Measurements from ENCODE around the gene HDAC9. TPM values are rescaled to one million over a fixed set of nuclear protein-coding genes. Genes with fewer than 3 reads are reported as not detected.

HDAC9 gene
- total and polyA plus RNA-seq, 2 donors (not counting 1 experiment from before 2014, with no cell fraction given), result 2.9 to 7.9 TPM

- Histone ChIP-seq H3K27me3 (ENCODE audit: control insufficient read depth, insufficient read depth, low read length) (no peaks in the 10 kb centered on the region), H2AFZ (ENCODE audit: low read length) (peak overlapping the region; percentile 4)
Observed at GRCh38 chr7:18896343-18896975, 400.9 kb downstream of the HDAC9 start.

DNA sequence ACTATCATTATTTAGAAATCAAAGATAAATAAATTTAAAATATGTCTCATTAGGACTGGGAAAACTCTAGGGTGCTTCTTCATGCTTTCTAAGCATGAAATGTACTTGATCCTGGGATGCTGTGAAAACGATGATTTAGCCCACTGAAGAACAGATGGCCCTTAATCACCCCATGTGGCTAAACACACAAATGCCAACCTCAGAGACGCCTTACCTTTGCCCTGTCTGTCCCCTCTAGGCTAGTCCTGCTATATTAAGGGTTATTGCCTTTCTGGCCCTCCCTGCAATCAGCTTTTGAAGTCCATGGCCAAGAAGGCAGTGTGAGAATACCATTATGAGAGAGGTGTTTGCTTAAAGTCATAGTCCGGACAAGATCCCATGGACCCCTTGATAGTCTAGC lies 404.7 kb downstream of the HDAC9 start:
- Histone ChIP-seq H3K4me3 (replicated peaks in 1 of 4; ENCODE audit: control extremely low read depth in 1 of 4, insufficient read depth in 1 of 4, low read depth in 3 of 4, low read length in 4 of 4) (no peak overlapping the region), H4K20me1 (ENCODE audit: control insufficient read depth, extremely low read depth, insufficient read depth, low read length) (no peaks in the 10 kb centered on the region), H3K27me3 (ENCODE audit: control insufficient read depth, insufficient read depth, low read length) (no peaks in the 10 kb centered on the region), H2AFZ (ENCODE audit: low read length) (no peak overlapping the region), H3K9ac (ENCODE audit: insufficient read depth, low read length) (no peak overlapping the region), H3K27ac (ENCODE audit: insufficient read depth, low read length) (no peak overlapping the region), H3K4me2 (ENCODE audit: extremely low read depth, insufficient read depth, low read length) (no peak overlapping the region), H3K9me3 (ENCODE audit: control insufficient read depth, insufficient read depth, low read depth, low read length) (no peaks in the 10 kb centered on the region), H3K79me2 (ENCODE audit: control insufficient read depth, insufficient read depth, low read length) (no peaks in the 10 kb centered on the region), H3K4me1 (ENCODE audit: control insufficient read depth, extremely low read depth, insufficient read depth, low read length) (no peaks in the 10 kb centered on the region), H3K36me3 (ENCODE audit: control insufficient read depth, insufficient read depth, low read length) (no peaks in the 10 kb centered on the region)
- DNase-seq (ENCODE audit: low read depth in 2 of 2), result no peak
- TF ChIP-seq, protein P1, sequence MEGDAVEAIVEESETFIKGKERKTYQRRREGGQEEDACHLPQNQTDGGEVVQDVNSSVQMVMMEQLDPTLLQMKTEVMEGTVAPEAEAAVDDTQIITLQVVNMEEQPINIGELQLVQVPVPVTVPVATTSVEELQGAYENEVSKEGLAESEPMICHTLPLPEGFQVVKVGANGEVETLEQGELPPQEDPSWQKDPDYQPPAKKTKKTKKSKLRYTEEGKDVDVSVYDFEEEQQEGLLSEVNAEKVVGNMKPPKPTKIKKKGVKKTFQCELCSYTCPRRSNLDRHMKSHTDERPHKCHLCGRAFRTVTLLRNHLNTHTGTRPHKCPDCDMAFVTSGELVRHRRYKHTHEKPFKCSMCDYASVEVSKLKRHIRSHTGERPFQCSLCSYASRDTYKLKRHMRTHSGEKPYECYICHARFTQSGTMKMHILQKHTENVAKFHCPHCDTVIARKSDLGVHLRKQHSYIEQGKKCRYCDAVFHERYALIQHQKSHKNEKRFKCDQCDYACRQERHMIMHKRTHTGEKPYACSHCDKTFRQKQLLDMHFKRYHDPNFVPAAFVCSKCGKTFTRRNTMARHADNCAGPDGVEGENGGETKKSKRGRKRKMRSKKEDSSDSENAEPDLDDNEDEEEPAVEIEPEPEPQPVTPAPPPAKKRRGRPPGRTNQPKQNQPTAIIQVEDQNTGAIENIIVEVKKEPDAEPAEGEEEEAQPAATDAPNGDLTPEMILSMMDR (conservative IDR thresholded peaks at IDR 0.05 in 1 of 2, IDR thresholded peaks at IDR 0.05 in 1 of 2; ENCODE audit: low read depth in 1 of 2, low read length in 2 of 2), result no peak
- no peak for TF ChIP-seq EZH2 (IDR thresholded peaks at IDR 0.05; ENCODE audit: low read length, missing control alignments)

More at GRCh38 chr7:18896343-18896975, 400.9 kb downstream of the HDAC9 start:
- no peaks in the 10 kb centered on the region for H4K20me1 ChIP-seq (ENCODE audit: control insufficient read depth, extremely low read depth, insufficient read depth, low read length)
- H3K4me3 ChIP-seq (replicated peaks in 1 of 4; ENCODE audit: control extremely low read depth in 1 of 4, insufficient read depth in 1 of 4, low read depth in 3 of 4, low read length in 4 of 4), result no peak overlapping the region
- no peak overlapping the region for H3K27ac ChIP-seq (ENCODE audit: insufficient read depth, low read length)
- TF ChIP-seq EZH2 (IDR thresholded peaks at IDR 0.05; ENCODE audit: low read length, missing control alignments), result no peak
- TF ChIP-seq, protein P1 (conservative IDR thresholded peaks at IDR 0.05 in 1 of 2, IDR thresholded peaks at IDR 0.05 in 1 of 2; ENCODE audit: low read depth in 1 of 2, low read length in 2 of 2), result no peak
- no peaks in the 10 kb centered on the region for H3K79me2 ChIP-seq (ENCODE audit: control insufficient read depth, insufficient read depth, low read length)
- H3K9me3 ChIP-seq (ENCODE audit: control insufficient read depth, insufficient read depth, low read depth, low read length), result no peaks in the 10 kb centered on the region
- DNase-seq (ENCODE audit: low read depth in 2 of 2), result peak in 1 of 2 donors; percentile 47
- no peak overlapping the region for H3K9ac ChIP-seq (ENCODE audit: insufficient read depth, low read length)
- no peaks in the 10 kb centered on the region for H3K36me3 ChIP-seq (ENCODE audit: control insufficient read depth, insufficient read depth, low read length)
- H3K4me1 ChIP-seq (ENCODE audit: control insufficient read depth, extremely low read depth, insufficient read depth, low read length), result peaks cover 4% of the 10 kb centered on the region
- H3K4me2 ChIP-seq (ENCODE audit: extremely low read depth, insufficient read depth, low read length), result no peak overlapping the region

- Histone ChIP-seq H2AFZ (ENCODE audit: low read length) (no peak overlapping the region), H3K27ac (ENCODE audit: insufficient read depth, low read length) (no peak overlapping the region), H3K9ac (ENCODE audit: insufficient read depth, low read length) (no peak overlapping the region)
Observed at GRCh38 chr7:18900803-18901202, 405.3 kb downstream of the HDAC9 start.

More at GRCh38 chr7:18900803-18901202, 405.3 kb downstream of the HDAC9 start:
- no peaks in the 10 kb centered on the region for H3K27me3 ChIP-seq (ENCODE audit: control insufficient read depth, insufficient read depth, low read length)
- H4K20me1 ChIP-seq (ENCODE audit: control insufficient read depth, extremely low read depth, insufficient read depth, low read length), result no peaks in the 10 kb centered on the region
- no peak overlapping the region for H3K4me3 ChIP-seq (replicated peaks in 1 of 4; ENCODE audit: control extremely low read depth in 1 of 4, insufficient read depth in 1 of 4, low read depth in 3 of 4, low read length in 4 of 4)
- H3K9me3 ChIP-seq (ENCODE audit: control insufficient read depth, insufficient read depth, low read depth, low read length), result no peaks in the 10 kb centered on the region
- H3K79me2 ChIP-seq (ENCODE audit: control insufficient read depth, insufficient read depth, low read length), result no peaks in the 10 kb centered on the region
- DNase-seq (ENCODE audit: low read depth in 2 of 2), result peak; percentile 63 to 66
- no peaks in the 10 kb centered on the region for H3K36me3 ChIP-seq (ENCODE audit: control insufficient read depth, insufficient read depth, low read length)
- TF ChIP-seq, protein P1 (conservative IDR thresholded peaks at IDR 0.05 in 1 of 2, IDR thresholded peaks at IDR 0.05 in 1 of 2; ENCODE audit: low read depth in 1 of 2, low read length in 2 of 2), result no peak
- TF ChIP-seq EZH2 (IDR thresholded peaks at IDR 0.05; ENCODE audit: low read length, missing control alignments), result no peak
- no peak overlapping the region for H3K4me2 ChIP-seq (ENCODE audit: extremely low read depth, insufficient read depth, low read length)
- no peaks in the 10 kb centered on the region for H3K4me1 ChIP-seq (ENCODE audit: control insufficient read depth, extremely low read depth, insufficient read depth, low read length)

Data from fibroblast of lung (primary cell).